Parathyroid adenoma (tissue), 2 donors: ENCODE results near the gene PRSS21.

Source experiments
- H2AFZ ChIP-seq: fragments of 300-600 bp; sonication (generic); one replicate; pipeline ENCODE4 v1.7.0; 2017; ENCODE audit warnings: antibody characterized with exemption, mild to moderate bottlenecking
- H3K27ac ChIP-seq: fragments of 300-600 bp; sonication (generic); one replicate; pipeline ENCODE4 v1.7.0; 2017
- H3K27me3 ChIP-seq: fragments of 300-600 bp; sonication (generic); one replicate; pipeline ENCODE4 v1.7.0; 2017; ENCODE audit warnings: low read length; ENCODE audit not compliant: control insufficient read depth, insufficient read depth
- H3K36me3 ChIP-seq: fragments of 300-600 bp; sonication (generic); one replicate; pipeline ENCODE4 v1.7.0; 2017; ENCODE audit warnings: low read length; ENCODE audit not compliant: control insufficient read depth, insufficient read depth
- H3K4me1 ChIP-seq: fragments of 300-600 bp; sonication (generic); one replicate; pipeline ENCODE4 v1.7.0; 2017; ENCODE audit warnings: control low read depth
- H3K4me2 ChIP-seq: fragments of 300-600 bp; sonication (generic); one replicate; pipeline ENCODE4 v1.7.0; 2017; ENCODE audit warnings: low read length
- H3K4me3 ChIP-seq: fragments of 300-600 bp; sonication (generic); one replicate; pipeline ENCODE4 v1.7.0; 2017; ENCODE audit warnings: low read depth, low read length
- H3K79me2 ChIP-seq: fragments of 300-600 bp; sonication (generic); one replicate; pipeline ENCODE4 v1.7.0; 2017; ENCODE audit warnings: control low read depth
- H3K9ac ChIP-seq: fragments of 300-600 bp; sonication (generic); one replicate; pipeline ENCODE4 v1.7.0; 2017; ENCODE audit warnings: mild to moderate bottlenecking
- H3K9me3 ChIP-seq: fragments of 300-600 bp; sonication (generic); one replicate; pipeline ENCODE4 v1.7.0; 2017; ENCODE audit warnings: low read length; ENCODE audit not compliant: control insufficient read depth
- CTCF ChIP-seq: fragments of 300-600 bp; sonication (generic); IDR thresholded peaks from one replicate; pipeline ENCODE4 v1.7.0; 2017; ENCODE audit warnings: antibody characterized with exemption, mild to moderate bottlenecking
- donor health status: primary hyperparathyroidism.

PRSS21 gene

GRCh38 chr16:2777903-2778629 is 39.0 kb upstream of the PRSS21 start:
- Histone ChIP-seq H3K4me3 (peak overlapping the region; percentile 98), H3K9me3 (no peaks in the 10 kb centered on the region), H3K4me2 (peak overlapping the region; percentile 96), H3K27me3 (no peaks in the 10 kb centered on the region), H3K9ac (peak overlapping the region; percentile 100), H3K79me2 (peaks cover 17% of the 10 kb centered on the region), H3K27ac (peak overlapping the region; percentile 99), H2AFZ (peak overlapping the region; percentile 98), H3K36me3 (no peaks in the 10 kb centered on the region), H3K4me1 (peaks cover 11% of the 10 kb centered on the region)
- no peak for TF ChIP-seq CTCF

DNA sequence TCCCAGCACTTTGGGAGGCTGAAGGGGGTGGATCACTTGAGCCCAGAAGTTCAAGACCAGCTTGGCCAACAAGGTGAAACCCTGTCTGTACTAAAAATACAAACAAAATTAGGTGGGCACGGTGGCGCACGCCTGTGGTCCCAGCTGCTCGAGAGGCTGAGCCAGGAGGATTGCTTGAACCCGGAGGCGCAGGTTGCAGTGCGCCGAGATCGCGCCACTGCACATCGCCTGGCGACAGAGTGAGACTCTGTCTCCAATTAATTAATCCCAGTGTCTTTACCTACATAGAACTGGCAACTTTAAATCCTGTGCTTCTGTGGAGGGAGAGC is 38.4 kb upstream of the PRSS21 start:
- no peaks in the 10 kb centered on the region for H3K36me3 ChIP-seq
- H2AFZ ChIP-seq = peak overlapping the region; percentile 98
- H3K4me1 ChIP-seq = peaks cover 11% of the 10 kb centered on the region
- H3K79me2 ChIP-seq = peaks cover 17% of the 10 kb centered on the region
- H3K9me3 ChIP-seq = no peaks in the 10 kb centered on the region
- peak overlapping the region; percentile 99 for H3K27ac ChIP-seq
- TF ChIP-seq CTCF = no peak
- H3K4me2 ChIP-seq = peak overlapping the region; percentile 96
- H3K27me3 ChIP-seq = no peaks in the 10 kb centered on the region
- peak overlapping the region; percentile 98 for H3K4me3 ChIP-seq
- no peak overlapping the region for H3K9ac ChIP-seq

- Histone ChIP-seq H3K4me3 (no peak overlapping the region), H2AFZ (no peak overlapping the region), H3K79me2 (peaks cover 17% of the 10 kb centered on the region), H3K9me3 (no peaks in the 10 kb centered on the region), H3K27me3 (no peaks in the 10 kb centered on the region), H3K4me2 (no peak overlapping the region), H3K4me1 (peaks cover 11% of the 10 kb centered on the region), H3K27ac (peak overlapping the region; percentile 99), H3K36me3 (no peaks in the 10 kb centered on the region), H3K9ac (no peak overlapping the region)
- no peak for TF ChIP-seq CTCF
Measured at GRCh38 chr16:2779151-2779920, 37.7 kb upstream of the PRSS21 start.

DNA sequence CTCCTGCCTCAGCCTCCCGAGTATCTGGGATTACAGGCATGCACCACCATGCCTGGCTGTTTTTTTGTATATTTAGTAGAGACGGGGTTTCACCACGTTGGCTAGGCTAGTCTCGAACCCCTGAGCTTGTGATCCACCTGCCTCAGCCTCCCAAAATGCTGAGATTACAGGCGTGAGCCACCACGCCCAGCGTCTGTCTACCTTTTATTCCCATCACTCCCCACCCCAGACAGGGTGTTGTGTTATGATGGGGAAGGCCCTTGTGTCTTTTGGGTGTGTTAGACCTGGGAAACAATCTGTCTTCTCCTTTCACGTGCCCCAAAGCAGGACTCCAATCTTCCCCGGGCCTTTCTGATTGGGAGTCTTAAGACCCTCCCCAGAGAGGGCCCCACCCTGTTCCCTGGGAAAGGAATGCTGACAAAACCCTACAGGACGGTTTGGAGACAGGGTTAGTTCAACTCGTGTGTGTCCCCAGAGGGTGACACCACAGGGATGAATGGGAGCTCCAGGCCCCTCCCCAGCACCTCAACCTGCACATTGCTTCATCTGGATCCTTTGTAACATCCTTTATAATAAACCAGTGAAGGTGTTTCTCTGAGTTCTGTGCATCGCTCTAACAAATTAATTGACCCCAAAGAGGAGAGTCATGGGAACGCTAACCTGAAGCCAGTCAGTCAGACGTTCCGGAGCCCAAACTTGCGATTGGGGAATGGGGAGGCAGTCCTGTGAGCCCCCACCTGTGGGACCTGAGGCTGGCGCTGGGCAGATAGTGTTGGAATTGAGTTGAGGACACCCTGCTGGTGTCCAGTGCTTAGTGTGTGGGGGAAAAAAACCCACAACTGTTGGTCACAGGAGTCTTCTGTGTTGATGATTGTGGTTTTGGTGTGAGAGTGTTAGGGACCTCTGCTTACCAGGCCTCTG is 36.8 kb upstream of the PRSS21 start:
- H3K27ac ChIP-seq = no peak overlapping the region
- no peak overlapping the region for H2AFZ ChIP-seq
- H3K9ac ChIP-seq = no peak overlapping the region
- H3K4me1 ChIP-seq = peaks cover 11% of the 10 kb centered on the region
- H3K4me2 ChIP-seq = no peak overlapping the region
- H3K9me3 ChIP-seq = no peaks in the 10 kb centered on the region
- H3K27me3 ChIP-seq = peaks cover 3% of the 10 kb centered on the region
- no peak for TF ChIP-seq CTCF
- H3K79me2 ChIP-seq = peaks cover 17% of the 10 kb centered on the region
- no peak overlapping the region for H3K4me3 ChIP-seq
- no peaks in the 10 kb centered on the region for H3K36me3 ChIP-seq
